K562 (cell line): ENCODE measurements around the gene COL25A1. TPM values are rescaled to one million over a fixed set of nuclear protein-coding genes. Genes with fewer than 3 reads are reported as not detected.

ENCODE experiments used
- ATAC-seq: fragments of 200-7000 bp; cut with Tn5 transposase; 3 replicates; pipeline ENCODE4 v1.9.1; 2020; ENCODE audit warnings: moderate library complexity
- BruUV-seq: library from RNA; stranded (reverse); fragments of 400-500 nt; replicated peaks from 2 replicates; lab custom pipeline; 2021; lab: Mats Ljungman, UMichigan
- CTCF ChIA-PET: fragments of 300-600 bp; formaldehyde crosslinking; extraction: SDS; loops from one replicate; lab custom pipeline; 2021; ENCODE audit warnings: low intra/inter-chr PET ratio; lab: Yijun Ruan, JAX
- POLR2A ChIA-PET: fragments of 300-600, 350-650 bp; sonication (Branson Sonifier 250); formaldehyde crosslinking; extraction: SDS; loops from one replicate; lab custom pipeline; 2021; ENCODE audit warnings: antibody characterized with exemption, inconsistent platforms; lab: Yijun Ruan, JAX
- DNase-seq, 4 experiments: peaks; one replicate each; pipeline versions ENCODE4 v3.0.0 to v3.0.0-alpha.2; 2011 to 2018; ENCODE audit warnings: low spot score in 3 of 4, mixed read lengths in 3 of 4; ENCODE audit errors: extremely low read depth in 1 of 4
- FAIRE-seq: peaks from 2 replicates; lab custom pipeline; 2011; peaks lifted over from hg19 to GRCh38; lab: Jason Lieb, UNC
- H2AFZ ChIP-seq: 2 replicates; pipeline ENCODE4 v1.6.0; 2011; ENCODE audit warnings: low read depth, low read length, control low read depth, inconsistent platforms
- H3K27ac ChIP-seq: fragments of 200-600 bp; 3 replicates; pipeline ENCODE4 v1.8.0; 2011; ENCODE audit warnings: low read depth, mild to moderate bottlenecking, control low read depth, inconsistent platforms, low read length, moderate library complexity, mixed read lengths; ENCODE audit errors: extremely low read depth
- H3K27me3 ChIP-seq, 2 experiments: fragments of 300-600 bp in 1 of 2; 2 replicates in 1 of 2; 3 replicates in 1 of 2; pipeline versions ENCODE4 v1.6.0 to v1.8.0; 2011; ENCODE audit warnings: inconsistent platforms in 2 of 2, low read length in 2 of 2, mild to moderate bottlenecking in 1 of 2, mixed read lengths in 1 of 2, moderate library complexity in 1 of 2; ENCODE audit not compliant: control insufficient read depth in 2 of 2, insufficient read depth in 2 of 2
- H3K36me3 ChIP-seq: fragments of 300-600 bp; 3 replicates; pipeline ENCODE4 v1.8.0; 2011; ENCODE audit warnings: mild to moderate bottlenecking, low read length, inconsistent platforms; ENCODE audit not compliant: control insufficient read depth, insufficient read depth
- H3K4me1 ChIP-seq, 2 experiments: fragments of 200-600 bp in 1 of 2; replicated peaks in 1 of 2; 2 replicates in 1 of 2; 3 replicates in 1 of 2; pipeline versions ENCODE4 v1.5.1 to v1.8.0; 2011; ENCODE audit warnings: inconsistent platforms in 2 of 2, low read length in 2 of 2, mild to moderate bottlenecking in 1 of 2, mixed read lengths in 1 of 2, moderate library complexity in 1 of 2; ENCODE audit not compliant: control insufficient read depth in 2 of 2, insufficient read depth in 2 of 2
- H3K4me2 ChIP-seq: 2 replicates; pipeline ENCODE4 v1.6.1; 2011; ENCODE audit warnings: low read length, control low read depth, inconsistent platforms, mixed read lengths; ENCODE audit not compliant: insufficient read depth
- H3K4me3 ChIP-seq: fragments of 200-600 bp; sonication (generic), shearing (Covaris generic); 2 replicates; pipeline ENCODE4 v1.5.1; 2016; ENCODE audit warnings: control low read depth, inconsistent platforms
- H3K79me2 ChIP-seq: fragments of 200-600 bp; 3 replicates; pipeline ENCODE4 v1.8.0; 2011; ENCODE audit warnings: low read length, inconsistent platforms; ENCODE audit not compliant: control insufficient read depth, insufficient read depth
- H3K9ac ChIP-seq, 2 experiments: 2 replicates each; pipeline versions ENCODE4 v1.6.0 to v1.6.1; 2011; ENCODE audit warnings: low read depth in 2 of 2, low read length in 2 of 2, control low read depth in 1 of 2, inconsistent platforms in 1 of 2, mild to moderate bottlenecking in 1 of 2, mixed read lengths in 1 of 2; ENCODE audit not compliant: insufficient read depth in 1 of 2
- H3K9me1 ChIP-seq: one replicate; pipeline ENCODE4 v1.6.0; 2011; ENCODE audit warnings: inconsistent platforms, mild to moderate bottlenecking, low read length, moderate library complexity; ENCODE audit not compliant: control insufficient read depth, insufficient read depth
- H3K9me3 ChIP-seq: replicated peaks from 2 replicates; pipeline ENCODE4 v1.5.1; 2011; ENCODE audit warnings: low read depth, low read length, inconsistent platforms; ENCODE audit not compliant: control insufficient read depth, insufficient read depth
- H4K20me1 ChIP-seq: replicated peaks from 2 replicates; pipeline ENCODE4 v1.6.1; 2011; ENCODE audit warnings: low read length, inconsistent platforms, mixed read lengths; ENCODE audit not compliant: control insufficient read depth, insufficient read depth
- C11orf30 ChIP-seq: fragments of 450-650 bp; IDR thresholded peaks from 2 replicates; pipeline ENCODE4 v1.6.1; 2016; ENCODE audit warnings: low read depth, mild to moderate bottlenecking
- CTBP1 ChIP-seq: fragments of 450-650 bp; IDR thresholded peaks from 2 replicates; pipeline ENCODE4 v1.6.1; 2016; ENCODE audit warnings: borderline replicate concordance
- HMG20A ChIP-seq: fragments of 450-650 bp; formaldehyde crosslinking; conservative IDR thresholded peaks from 2 replicates; pipeline ENCODE4 v1.4.0; 2020; ENCODE audit warnings: mild to moderate bottlenecking, mixed read lengths
- HNRNPUL1 ChIP-seq: fragments of 200-400 bp; formaldehyde crosslinking; IDR thresholded peaks from 2 replicates; pipeline ENCODE4 v1.6.1; 2017; ENCODE audit warnings: low read length
- KAT7 ChIP-seq: sonication (generic); formaldehyde crosslinking; IDR thresholded peaks from 2 replicates; pipeline ENCODE4 v1.8.0; 2022; ENCODE audit warnings: missing genetic modification reagents, mild to moderate bottlenecking, borderline replicate concordance
- WGBS: fragments of 100-300 bp; shearing (Covaris generic); methylation state at CpG from one replicate; pipeline ENCODE4 v1.1.6; 2016; ENCODE audit warnings: low coverage, mixed read lengths; ENCODE audit not compliant: insufficient coverage; ENCODE audit errors: missing lambda C conversion rate; 5-methylcytosine and 5-hydroxymethylcytosine counted together
- in situ Hi-C: fragments of 300-500 bp; cut with MboI; formaldehyde crosslinking; loops from 4 replicates; pipeline ENCODE4 v1.15.0; 2018; ENCODE audit warnings: inconsistent platforms, mixed read lengths
- intact Hi-C: fragments of 100-400 bp; cut with micrococcal nuclease; formaldehyde crosslinking; loops from 2 replicates; pipeline ENCODE4 v1.14.2; 2022
- polyA plus RNA-seq, 8 experiments: library from polyadenylated mRNA; depleted of rRNA in 4 of 8; stranded (reverse) in 5 of 8; unstranded in 3 of 8; fragments of >200 nt; fragmentation: Nextera tagmentation in 2 of 8; fragmentation: Illumina TruSeq in 1 of 8; extraction: Ambion mirVana in 2 of 8; extraction: Trizol in 1 of 8; gene quantifications; 2 replicates each; pipeline versions ENCODE4 v1.2.1 to v1.2.3, GENCODE V29; 2011 to 2014; ENCODE audit warnings: inconsistent platforms in 1 of 8, missing spikeins in 1 of 8
- total RNA-seq, 7 experiments: library from RNA; depleted of rRNA in 6 of 7; stranded (reverse); fragments of >200 nt in 6 of 7; fragmentation: Illumina TruSeq in 2 of 7; extraction: Trizol in 2 of 7; gene quantifications; 2 replicates each; pipeline versions ENCODE4 v1.2.1 to v1.2.3, GENCODE V29; 2011 to 2021; ENCODE audit warnings: low replicate concordance in 1 of 7
- TF ChIP-seq, protein P1 (sequence below): fragments of 450-650 bp; IDR thresholded peaks from 2 replicates; pipeline ENCODE4 v1.6.1; 2016; ENCODE audit warnings: missing biosample characterization, missing genetic modification characterization
- TF ChIP-seq, protein P2 (sequence below), 2 experiments: fragments of 150-350 bp in 1 of 2; IDR thresholded peaks; 2 replicates each; pipeline ENCODE4 v1.6.1; 2012 to 2016; ENCODE audit warnings: low read depth in 2 of 2, low read length in 2 of 2, mild to moderate bottlenecking in 1 of 2, moderate library complexity in 1 of 2
- TF ChIP-seq, protein P3 (sequence below): fragments of 250-450 bp; sonication (Bioruptor Pico); IDR thresholded peaks from 2 replicates; pipeline ENCODE4 v1.4.0; 2020; ENCODE audit warnings: borderline replicate concordance

The COL25A1 gene
- total and polyA plus RNA-seq, 9 of the 15 experiments (the other 6 are each of a cell fraction or from before 2014, with no cell fraction given), result 0.03 to 0.62 (median 0.27) TPM

DNA sequence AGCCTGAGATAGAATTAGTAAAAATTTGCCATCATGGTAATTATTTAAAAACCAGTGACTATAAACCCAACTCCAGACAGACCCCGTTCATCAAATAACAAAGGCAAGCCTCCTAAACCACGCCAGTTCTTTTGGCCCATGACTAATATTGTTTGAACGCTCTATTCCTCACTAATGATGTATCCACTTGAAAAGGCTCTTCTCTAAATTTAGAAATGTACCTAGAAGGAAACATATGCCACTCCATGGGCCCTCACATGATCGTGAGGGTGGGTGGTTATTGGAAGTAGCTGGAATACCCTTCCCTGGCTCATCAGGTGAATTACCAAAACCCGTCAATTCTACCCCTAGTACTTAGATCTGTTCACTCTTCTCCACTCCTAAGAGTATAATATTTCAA is 249.2 kb downstream of the COL25A1 start:
- intact Hi-C loops, result no loop called here
- peaks cover 0 to 15% of the 10 kb centered on the region in 2 experiments; a peak in 4 of 5 replicates for H3K4me1 ChIP-seq
- no peak overlapping the region for H3K9ac ChIP-seq
- H4K20me1 ChIP-seq, result no peaks in the 10 kb centered on the region
- H3K79me2 ChIP-seq, result no peaks in the 10 kb centered on the region
- BruUV-seq, result no TSS peak
- no peak overlapping the region for H3K4me3 ChIP-seq
- ATAC-seq (peak; percentile 20; the same call in 1 of the 3 replicates), DNase-seq (no peak), FAIRE-seq (no peak)
- WGBS, result 55% methylated on average over 5 of the region's 5 CpGs
- in situ Hi-C loops, result no loop called here
- no peak overlapping the region for H3K4me2 ChIP-seq
- H3K27ac ChIP-seq, result peak overlapping the region; percentile 37; the same call in 1 of the 3 replicates
- H3K9me1 ChIP-seq, result no peaks in the 10 kb centered on the region
- no peaks in the 10 kb centered on the region for H3K9me3 ChIP-seq
- POLR2A ChIA-PET, result no interaction called here
- peak overlapping the region; percentile 76 for H2AFZ ChIP-seq
- H3K36me3 ChIP-seq, result no peaks in the 10 kb centered on the region
- no peak for TF ChIP-seq KAT7 (CRISPR knock-in tag)
- no peak for TF ChIP-seq C11orf30
- TF ChIP-seq CTBP1, result no peak
- TF ChIP-seq HNRNPUL1, result no peak
- TF ChIP-seq, protein P1, sequence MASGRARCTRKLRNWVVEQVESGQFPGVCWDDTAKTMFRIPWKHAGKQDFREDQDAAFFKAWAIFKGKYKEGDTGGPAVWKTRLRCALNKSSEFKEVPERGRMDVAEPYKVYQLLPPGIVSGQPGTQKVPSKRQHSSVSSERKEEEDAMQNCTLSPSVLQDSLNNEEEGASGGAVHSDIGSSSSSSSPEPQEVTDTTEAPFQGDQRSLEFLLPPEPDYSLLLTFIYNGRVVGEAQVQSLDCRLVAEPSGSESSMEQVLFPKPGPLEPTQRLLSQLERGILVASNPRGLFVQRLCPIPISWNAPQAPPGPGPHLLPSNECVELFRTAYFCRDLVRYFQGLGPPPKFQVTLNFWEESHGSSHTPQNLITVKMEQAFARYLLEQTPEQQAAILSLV (tag), result no peak
- TF ChIP-seq, protein P2, sequence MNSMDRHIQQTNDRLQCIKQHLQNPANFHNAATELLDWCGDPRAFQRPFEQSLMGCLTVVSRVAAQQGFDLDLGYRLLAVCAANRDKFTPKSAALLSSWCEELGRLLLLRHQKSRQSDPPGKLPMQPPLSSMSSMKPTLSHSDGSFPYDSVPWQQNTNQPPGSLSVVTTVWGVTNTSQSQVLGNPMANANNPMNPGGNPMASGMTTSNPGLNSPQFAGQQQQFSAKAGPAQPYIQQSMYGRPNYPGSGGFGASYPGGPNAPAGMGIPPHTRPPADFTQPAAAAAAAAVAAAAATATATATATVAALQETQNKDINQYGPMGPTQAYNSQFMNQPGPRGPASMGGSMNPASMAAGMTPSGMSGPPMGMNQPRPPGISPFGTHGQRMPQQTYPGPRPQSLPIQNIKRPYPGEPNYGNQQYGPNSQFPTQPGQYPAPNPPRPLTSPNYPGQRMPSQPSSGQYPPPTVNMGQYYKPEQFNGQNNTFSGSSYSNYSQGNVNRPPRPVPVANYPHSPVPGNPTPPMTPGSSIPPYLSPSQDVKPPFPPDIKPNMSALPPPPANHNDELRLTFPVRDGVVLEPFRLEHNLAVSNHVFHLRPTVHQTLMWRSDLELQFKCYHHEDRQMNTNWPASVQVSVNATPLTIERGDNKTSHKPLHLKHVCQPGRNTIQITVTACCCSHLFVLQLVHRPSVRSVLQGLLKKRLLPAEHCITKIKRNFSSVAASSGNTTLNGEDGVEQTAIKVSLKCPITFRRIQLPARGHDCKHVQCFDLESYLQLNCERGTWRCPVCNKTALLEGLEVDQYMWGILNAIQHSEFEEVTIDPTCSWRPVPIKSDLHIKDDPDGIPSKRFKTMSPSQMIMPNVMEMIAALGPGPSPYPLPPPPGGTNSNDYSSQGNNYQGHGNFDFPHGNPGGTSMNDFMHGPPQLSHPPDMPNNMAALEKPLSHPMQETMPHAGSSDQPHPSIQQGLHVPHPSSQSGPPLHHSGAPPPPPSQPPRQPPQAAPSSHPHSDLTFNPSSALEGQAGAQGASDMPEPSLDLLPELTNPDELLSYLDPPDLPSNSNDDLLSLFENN (IDR thresholded peaks at IDR 0.05; ENCODE audit: low read depth in 2 of 2, low read length in 2 of 2), result no peak
- TF ChIP-seq, protein P3, sequence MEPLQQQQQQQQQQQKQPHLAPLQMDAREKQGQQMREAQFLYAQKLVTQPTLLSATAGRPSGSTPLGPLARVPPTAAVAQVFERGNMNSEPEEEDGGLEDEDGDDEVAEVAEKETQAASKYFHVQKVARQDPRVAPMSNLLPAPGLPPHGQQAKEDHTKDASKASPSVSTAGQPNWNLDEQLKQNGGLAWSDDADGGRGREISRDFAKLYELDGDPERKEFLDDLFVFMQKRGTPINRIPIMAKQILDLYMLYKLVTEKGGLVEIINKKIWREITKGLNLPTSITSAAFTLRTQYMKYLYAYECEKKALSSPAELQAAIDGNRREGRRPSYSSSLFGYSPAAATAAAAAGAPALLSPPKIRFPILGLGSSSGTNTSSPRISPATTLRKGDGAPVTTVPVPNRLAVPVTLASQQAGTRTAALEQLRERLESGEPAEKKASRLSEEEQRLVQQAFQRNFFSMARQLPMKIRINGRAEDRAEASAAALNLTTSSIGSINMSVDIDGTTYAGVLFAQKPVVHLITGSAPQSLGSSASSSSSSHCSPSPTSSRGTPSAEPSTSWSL (CRISPR knock-in tag), result no peak
- TF ChIP-seq HMG20A (CRISPR knock-in tag), result no peak
- CTCF ChIA-PET, result no interaction called here
- H3K27me3 ChIP-seq, result no peaks in the 10 kb centered on the region
